Dendritic cell treated with granulocyte-macrophage colony-stimulating factor and Interleukin-4, amounts not matched to agents 40 ng/mL and 50 ng/mL, for 4 days (primary cell): ENCODE measurements around the gene DLL4.

Source experiments
- H3K27ac Mint-ChIP-seq: one replicate; pipeline ENCODE4 v1.8.0; 2022; ENCODE audit warnings: mild to moderate bottlenecking, mixed read lengths
- H3K27me3 Mint-ChIP-seq: one replicate; pipeline ENCODE4 v1.8.0; 2022; ENCODE audit warnings: mild to moderate bottlenecking, mixed read lengths
- H3K36me3 Mint-ChIP-seq: one replicate; pipeline ENCODE4 v1.8.0; 2022; ENCODE audit warnings: low read depth, mixed read lengths
- H3K4me1 Mint-ChIP-seq: one replicate; pipeline ENCODE4 v1.8.0; 2022; ENCODE audit warnings: low read depth, mixed read lengths
- H3K4me3 Mint-ChIP-seq: one replicate; pipeline ENCODE4 v1.8.0; 2022; ENCODE audit warnings: mild to moderate bottlenecking, moderate library complexity, mixed read lengths
- H3K9me3 Mint-ChIP-seq: one replicate; pipeline ENCODE4 v1.8.0; 2022; ENCODE audit warnings: mixed read lengths
- intact Hi-C: fragments of 100-400 bp; cut with micrococcal nuclease; formaldehyde crosslinking; loops from one replicate; pipeline ENCODE4 v1.15.0; 2022

DLL4 gene

GRCh38 chr15:40937762-40938535, 8.8 kb downstream of the DLL4 start:
- Mint-ChIP-seq H3K27me3 (peaks cover 16% of the 10 kb centered on the region), H3K36me3 (no peaks in the 10 kb centered on the region), H3K4me1 (peaks cover 44% of the 10 kb centered on the region), H3K27ac (peak overlapping the region; percentile 14), H3K4me3 (no peak overlapping the region), H3K9me3 (no peaks in the 10 kb centered on the region)
- intact Hi-C loops = no loop called here

- Mint-ChIP-seq H3K27ac (peak overlapping the region; percentile 14), H3K9me3 (no peaks in the 10 kb centered on the region), H3K36me3 (no peaks in the 10 kb centered on the region), H3K4me3 (no peak overlapping the region), H3K27me3 (peaks cover 13% of the 10 kb centered on the region), H3K4me1 (peaks cover 42% of the 10 kb centered on the region)
- intact Hi-C loops = no loop called here
These were observed 9.4 kb downstream of the DLL4 start for GRCh38 chr15:40938536-40938870.

- Mint-ChIP-seq H3K27me3 (peaks cover 17% of the 10 kb centered on the region), H3K9me3 (no peaks in the 10 kb centered on the region), H3K4me3 (peak overlapping the region; percentile 59), H3K36me3 (no peaks in the 10 kb centered on the region), H3K4me1 (peaks cover 48% of the 10 kb centered on the region), H3K27ac (peak overlapping the region; percentile 83)
- intact Hi-C loops = loop anchor here (5.0 kb wide), 1 partner anchor 33 kb away; no protein-coding TSS in a partner anchor
These were observed 11.2 kb downstream of the DLL4 start for GRCh38 chr15:40940296-40940801.

GRCh38 chr15:40941068-40941527, 12.0 kb downstream of the DLL4 start:
- peaks cover 48% of the 10 kb centered on the region for H3K4me1 Mint-ChIP-seq
- intact Hi-C loops = loop anchor here (5.0 kb wide), 1 partner anchor 34 kb away; no protein-coding TSS in a partner anchor
- H3K27me3 Mint-ChIP-seq = peaks cover 17% of the 10 kb centered on the region

GRCh38 chr15:40941528-40942336, 12.6 kb downstream of the DLL4 start:
- Mint-ChIP-seq H3K9me3 (no peaks in the 10 kb centered on the region), H3K4me3 (peak overlapping the region; percentile 69), H3K36me3 (no peaks in the 10 kb centered on the region), H3K27ac (peak overlapping the region; percentile 83), H3K4me1 (peaks cover 48% of the 10 kb centered on the region), H3K27me3 (peaks cover 15% of the 10 kb centered on the region)
- intact Hi-C loops = loop anchor here (5.0 kb wide), 1 partner anchor 34 kb away; no protein-coding TSS in a partner anchor

More at GRCh38 chr15:40941068-40941527, 12.0 kb downstream of the DLL4 start:
- peak overlapping the region; percentile 59 for H3K4me3 Mint-ChIP-seq
- H3K36me3 Mint-ChIP-seq = no peaks in the 10 kb centered on the region
- no peaks in the 10 kb centered on the region for H3K9me3 Mint-ChIP-seq
- H3K27ac Mint-ChIP-seq = peak overlapping the region; percentile 83

- Mint-ChIP-seq H3K27me3 (peaks cover 15% of the 10 kb centered on the region), H3K9me3 (no peaks in the 10 kb centered on the region), H3K4me1 (peaks cover 48% of the 10 kb centered on the region), H3K27ac (peak overlapping the region; percentile 83), H3K4me3 (peak overlapping the region; percentile 69), H3K36me3 (no peaks in the 10 kb centered on the region)
- intact Hi-C loops = loop anchor here (5.0 kb wide), 1 partner anchor 35 kb away; no protein-coding TSS in a partner anchor
These were observed 13.3 kb downstream of the DLL4 start for GRCh38 chr15:40942337-40942854.

GRCh38 chr15:40942878-40943277, 13.7 kb downstream of the DLL4 start:
- no peaks in the 10 kb centered on the region for H3K9me3 Mint-ChIP-seq
- peaks cover 48% of the 10 kb centered on the region for H3K4me1 Mint-ChIP-seq
- H3K36me3 Mint-ChIP-seq = no peaks in the 10 kb centered on the region
- H3K4me3 Mint-ChIP-seq = peak overlapping the region; percentile 69
- H3K27ac Mint-ChIP-seq = peak overlapping the region; percentile 83
- peaks cover 12% of the 10 kb centered on the region for H3K27me3 Mint-ChIP-seq
- intact Hi-C loops = loop anchor here (5.0 kb wide), 1 partner anchor 36 kb away; no protein-coding TSS in a partner anchor

- Mint-ChIP-seq H3K27ac (no peak overlapping the region), H3K4me3 (no peak overlapping the region), H3K36me3 (no peaks in the 10 kb centered on the region), H3K4me1 (peaks cover 48% of the 10 kb centered on the region), H3K27me3 (peaks cover 11% of the 10 kb centered on the region), H3K9me3 (no peaks in the 10 kb centered on the region)
- intact Hi-C loops = loop anchor here (5.0 kb wide), 1 partner anchor 37 kb away; no protein-coding TSS in a partner anchor
These were observed 14.7 kb downstream of the DLL4 start for GRCh38 chr15:40943764-40944365.

- no peak overlapping the region for H3K27ac Mint-ChIP-seq
- H3K4me3 Mint-ChIP-seq = no peak overlapping the region
- intact Hi-C loops = loop anchor here (5.0 kb wide), 1 partner anchor 37 kb away; no protein-coding TSS in a partner anchor
- H3K27me3 Mint-ChIP-seq = peaks cover 16% of the 10 kb centered on the region
- H3K36me3 Mint-ChIP-seq = no peaks in the 10 kb centered on the region
- H3K4me1 Mint-ChIP-seq = peaks cover 44% of the 10 kb centered on the region
- H3K9me3 Mint-ChIP-seq = no peaks in the 10 kb centered on the region
These were observed 15.6 kb downstream of the DLL4 start for GRCh38 chr15:40944510-40945296.

- H3K27ac Mint-ChIP-seq = no peak overlapping the region
- no peaks in the 10 kb centered on the region for H3K36me3 Mint-ChIP-seq
- H3K4me3 Mint-ChIP-seq = no peak overlapping the region
- H3K27me3 Mint-ChIP-seq = peaks cover 21% of the 10 kb centered on the region
- intact Hi-C loops = no loop called here
- H3K9me3 Mint-ChIP-seq = no peaks in the 10 kb centered on the region
- peaks cover 23% of the 10 kb centered on the region for H3K4me1 Mint-ChIP-seq
These were observed 19.8 kb downstream of the DLL4 start for GRCh38 chr15:40948706-40949473.

GRCh38 chr15:40949756-40950207, 20.6 kb downstream of the DLL4 start:
- Mint-ChIP-seq H3K27me3 (peaks cover 20% of the 10 kb centered on the region), H3K9me3 (no peaks in the 10 kb centered on the region), H3K27ac (no peak overlapping the region), H3K4me1 (peaks cover 22% of the 10 kb centered on the region), H3K4me3 (no peak overlapping the region), H3K36me3 (no peaks in the 10 kb centered on the region)
- intact Hi-C loops = no loop called here

GRCh38 chr15:40951764-40952163, 22.6 kb downstream of the DLL4 start:
- Mint-ChIP-seq H3K36me3 (no peaks in the 10 kb centered on the region), H3K9me3 (no peaks in the 10 kb centered on the region), H3K4me3 (no peak overlapping the region), H3K4me1 (peaks cover 22% of the 10 kb centered on the region), H3K27ac (no peak overlapping the region), H3K27me3 (peaks cover 23% of the 10 kb centered on the region)
- intact Hi-C loops = no loop called here
